Measurements from ENCODE around the gene DNAJC5. TPM values are rescaled to one million over a fixed set of nuclear protein-coding genes. Genes with fewer than 3 reads are reported as not detected.
A peak's percentile ranks its signal among the peaks of the same experiment; 100 is the strongest.
"Not testable (repeated sequence)": the region's sequence is repeated elsewhere in the genome, so short reads cannot be mapped to it uniquely, and the experiment has no call there.

Gene DNAJC5
- total RNA-seq, 2 experiments from 2014 or later = 32.2 to 32.5 TPM

DNA sequence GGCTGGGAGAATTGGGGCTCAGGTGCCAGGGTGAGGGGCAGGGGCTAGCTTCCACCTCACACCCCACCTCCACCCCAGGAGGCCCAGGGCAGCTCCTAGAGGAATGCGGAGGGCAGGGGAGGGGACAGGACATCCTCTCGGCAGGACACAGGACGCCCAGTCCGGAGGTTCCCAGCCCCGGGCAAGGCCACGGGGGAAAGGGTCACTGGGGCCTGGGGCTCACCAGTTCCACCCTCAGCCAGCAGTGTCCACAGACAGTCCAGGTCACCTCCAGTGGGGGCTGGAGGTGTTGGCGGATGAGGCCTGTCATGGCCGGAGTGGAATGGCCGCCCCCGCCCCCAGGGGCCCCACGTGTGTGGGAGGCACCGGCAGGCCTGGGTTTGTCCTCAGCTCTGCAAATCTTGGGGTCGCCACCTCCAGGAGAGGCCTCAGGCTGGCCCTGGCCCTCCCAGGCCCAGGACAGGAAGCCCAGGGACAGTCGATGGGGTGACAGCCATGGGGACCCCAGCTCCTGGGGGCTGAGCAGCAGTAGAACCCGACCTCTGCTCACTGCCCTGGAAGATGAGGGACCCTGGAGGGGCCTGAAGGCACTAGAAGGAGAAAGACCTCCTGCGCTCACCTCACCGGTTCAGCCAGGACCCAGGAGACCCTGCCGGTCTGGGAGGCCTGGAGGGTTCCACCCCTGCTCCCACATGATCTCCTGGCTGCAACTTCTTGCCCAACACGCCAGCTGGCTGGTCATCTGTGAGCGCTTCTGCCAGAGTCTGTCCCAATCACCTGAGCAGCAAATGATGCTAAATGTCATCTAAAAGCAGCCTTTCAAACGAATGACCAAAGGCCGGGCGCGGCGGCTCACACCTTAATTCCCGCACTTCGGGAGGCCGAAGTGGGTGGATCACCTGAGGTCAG is 46.7 kb upstream of the DNAJC5 start:
- TF ChIP-seq, protein P1, sequence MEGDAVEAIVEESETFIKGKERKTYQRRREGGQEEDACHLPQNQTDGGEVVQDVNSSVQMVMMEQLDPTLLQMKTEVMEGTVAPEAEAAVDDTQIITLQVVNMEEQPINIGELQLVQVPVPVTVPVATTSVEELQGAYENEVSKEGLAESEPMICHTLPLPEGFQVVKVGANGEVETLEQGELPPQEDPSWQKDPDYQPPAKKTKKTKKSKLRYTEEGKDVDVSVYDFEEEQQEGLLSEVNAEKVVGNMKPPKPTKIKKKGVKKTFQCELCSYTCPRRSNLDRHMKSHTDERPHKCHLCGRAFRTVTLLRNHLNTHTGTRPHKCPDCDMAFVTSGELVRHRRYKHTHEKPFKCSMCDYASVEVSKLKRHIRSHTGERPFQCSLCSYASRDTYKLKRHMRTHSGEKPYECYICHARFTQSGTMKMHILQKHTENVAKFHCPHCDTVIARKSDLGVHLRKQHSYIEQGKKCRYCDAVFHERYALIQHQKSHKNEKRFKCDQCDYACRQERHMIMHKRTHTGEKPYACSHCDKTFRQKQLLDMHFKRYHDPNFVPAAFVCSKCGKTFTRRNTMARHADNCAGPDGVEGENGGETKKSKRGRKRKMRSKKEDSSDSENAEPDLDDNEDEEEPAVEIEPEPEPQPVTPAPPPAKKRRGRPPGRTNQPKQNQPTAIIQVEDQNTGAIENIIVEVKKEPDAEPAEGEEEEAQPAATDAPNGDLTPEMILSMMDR (IDR thresholded peaks at IDR 0.05) = no peak
- H3K27me3 Mint-ChIP-seq = peaks cover 40% of the 10 kb centered on the region
- H3K4me3 Mint-ChIP-seq = no peak overlapping the region
- no peak for ATAC-seq
- intact Hi-C loops (cut with micrococcal nuclease) = no loop called here
- no peaks in the 10 kb centered on the region for H3K36me3 Mint-ChIP-seq (ENCODE audit: low read depth)
- CTCF ChIA-PET = no interaction called here
- POLR2A ChIA-PET = no interaction called here
- no peaks in the 10 kb centered on the region for H3K9me3 Mint-ChIP-seq
- H3K27ac Mint-ChIP-seq = no peak overlapping the region
- peaks cover 22% of the 10 kb centered on the region for H3K4me1 Mint-ChIP-seq (ENCODE audit: low read depth)
- DNase-seq = no peak

DNA sequence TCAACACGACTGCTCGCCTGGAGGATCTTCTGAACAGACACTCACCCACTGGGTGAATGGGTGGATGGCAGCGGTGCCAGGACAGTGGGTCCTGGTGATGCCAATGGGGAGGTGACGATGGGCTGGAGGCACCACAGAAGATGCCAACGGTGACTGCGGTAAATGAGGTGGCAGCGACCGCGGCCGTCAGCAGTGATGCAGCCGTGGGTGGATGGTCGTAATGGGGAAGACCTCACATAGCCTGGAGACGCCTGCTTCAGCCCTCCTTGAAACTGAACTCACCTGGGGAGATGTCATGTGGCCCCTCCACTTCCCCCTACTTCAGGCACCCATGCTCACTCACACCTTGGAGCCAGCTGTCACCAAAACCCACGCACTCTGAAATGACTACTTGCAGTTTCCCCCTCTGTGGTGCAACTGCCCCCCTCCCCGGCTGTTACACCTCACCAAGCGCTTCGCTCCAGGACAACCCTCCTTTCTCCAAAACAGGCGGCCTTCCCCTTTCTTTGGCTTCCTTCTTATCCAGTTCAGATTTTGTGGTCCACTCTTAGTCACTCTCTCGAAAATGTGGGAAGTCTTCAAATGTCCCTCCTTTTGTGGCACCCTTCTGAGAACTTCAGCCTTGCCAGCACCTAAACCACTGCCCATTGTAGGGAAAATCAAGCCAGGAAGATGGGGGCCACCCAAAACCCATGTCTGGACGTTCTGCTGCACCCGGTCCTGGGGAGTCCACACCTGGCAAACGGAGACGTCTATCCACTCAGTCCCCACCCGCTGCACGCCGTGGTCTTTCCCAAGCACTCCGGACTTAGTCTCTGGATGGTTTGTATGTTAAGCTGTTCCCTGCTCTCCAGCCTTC is 44.0 kb upstream of the DNAJC5 start:
- intact Hi-C loops (cut with micrococcal nuclease) = no loop called here
- POLR2A ChIA-PET = interaction anchor here (0.8 to 1.9 kb wide), 2 partner anchors 12 to 125 kb away, joined by 3 to 5 read pairs; no protein-coding TSS in a partner anchor
- no peaks in the 10 kb centered on the region for H3K36me3 Mint-ChIP-seq (ENCODE audit: low read depth)
- H3K27ac Mint-ChIP-seq = no peak overlapping the region
- TF ChIP-seq, protein P1 (IDR thresholded peaks at IDR 0.05) = no peak
- DNase-seq (peak; percentile 90), ATAC-seq (peak; percentile 92)
- H3K9me3 Mint-ChIP-seq = no peaks in the 10 kb centered on the region
- H3K4me1 Mint-ChIP-seq (ENCODE audit: low read depth) = peaks cover 19% of the 10 kb centered on the region
- H3K4me3 Mint-ChIP-seq = no peak overlapping the region
- CTCF ChIA-PET = interaction anchor here (0.7 to 1.2 kb wide), 4 partner anchors 12 to 313 kb away, joined by 3 to 4 read pairs (median 3); no protein-coding TSS in a partner anchor
- H3K27me3 Mint-ChIP-seq = peaks cover 21% of the 10 kb centered on the region

DNA sequence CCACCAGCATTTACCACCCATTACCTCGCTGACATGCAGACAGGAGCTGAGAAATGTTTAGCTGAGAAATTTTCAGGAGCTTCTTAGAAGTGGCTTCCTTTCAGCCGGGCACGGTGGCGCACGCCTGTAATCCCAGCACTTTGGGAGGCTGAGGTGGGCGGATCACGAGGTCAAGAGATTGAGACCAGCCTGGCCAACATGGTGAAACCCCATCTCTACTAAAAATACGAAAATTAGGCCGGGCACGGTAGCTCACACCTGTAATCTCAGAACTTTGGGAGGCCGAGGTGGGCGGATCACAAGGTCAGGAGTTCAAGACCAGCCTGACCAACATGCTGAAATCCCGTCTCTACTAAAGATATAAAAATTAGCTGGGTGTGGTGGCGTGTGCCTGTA is 43.4 kb upstream of the DNAJC5 start:
- POLR2A ChIA-PET = interaction anchor here (0.7 to 1.9 kb wide), 4 partner anchors 9 to 124 kb away, joined by 3 to 5 read pairs (median 4); no protein-coding TSS in a partner anchor
- intact Hi-C loops (cut with micrococcal nuclease); H3K4me3 Mint-ChIP-seq: not testable (repeated sequence)

DNA sequence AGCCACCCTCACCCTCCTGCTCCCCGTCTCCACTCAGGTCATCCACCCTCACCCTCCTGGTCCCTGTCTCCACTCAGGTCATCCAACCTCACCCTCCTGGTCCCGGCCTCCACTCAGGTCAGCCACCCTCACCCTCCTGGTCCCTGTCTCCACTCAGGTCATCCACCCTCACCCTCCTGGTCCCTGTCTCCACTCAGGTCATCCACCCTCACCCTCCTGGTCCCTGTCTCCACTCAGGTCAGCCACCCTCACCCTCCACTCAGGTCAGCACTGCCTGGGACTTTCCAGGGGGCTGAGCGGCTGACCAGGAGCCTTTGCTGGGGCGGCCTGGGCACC is 41.2 kb upstream of the DNAJC5 start:
- intact Hi-C loops (cut with micrococcal nuclease); H3K4me3 Mint-ChIP-seq; H3K27ac Mint-ChIP-seq; CTCF ChIA-PET; H3K36me3 Mint-ChIP-seq (ENCODE audit: low read depth); H3K9me3 Mint-ChIP-seq; DNase-seq; ATAC-seq: not testable (repeated sequence)
- Mint-ChIP-seq H3K27me3 (peaks cover 14% of the 10 kb centered on the region), H3K4me1 (ENCODE audit: low read depth) (peaks cover 32% of the 10 kb centered on the region)
- POLR2A ChIA-PET = interaction anchor here (0.6 kb wide), 1 partner anchor 12 kb away, joined by 3 read pairs; no protein-coding TSS in a partner anchor

More for the DNA sequence above, 43.4 kb upstream of the DNAJC5 start:
- Mint-ChIP-seq H3K27me3 (peaks cover 19% of the 10 kb centered on the region), H3K4me1 (ENCODE audit: low read depth) (peaks cover 16% of the 10 kb centered on the region)
- CTCF ChIA-PET = interaction anchor here (0.7 to 1.2 kb wide), 4 partner anchors 12 to 314 kb away, joined by 3 to 4 read pairs (median 3); no protein-coding TSS in a partner anchor
- H3K9me3 Mint-ChIP-seq; H3K36me3 Mint-ChIP-seq (ENCODE audit: low read depth); H3K27ac Mint-ChIP-seq; DNase-seq; ATAC-seq: not testable (repeated sequence)

DNA sequence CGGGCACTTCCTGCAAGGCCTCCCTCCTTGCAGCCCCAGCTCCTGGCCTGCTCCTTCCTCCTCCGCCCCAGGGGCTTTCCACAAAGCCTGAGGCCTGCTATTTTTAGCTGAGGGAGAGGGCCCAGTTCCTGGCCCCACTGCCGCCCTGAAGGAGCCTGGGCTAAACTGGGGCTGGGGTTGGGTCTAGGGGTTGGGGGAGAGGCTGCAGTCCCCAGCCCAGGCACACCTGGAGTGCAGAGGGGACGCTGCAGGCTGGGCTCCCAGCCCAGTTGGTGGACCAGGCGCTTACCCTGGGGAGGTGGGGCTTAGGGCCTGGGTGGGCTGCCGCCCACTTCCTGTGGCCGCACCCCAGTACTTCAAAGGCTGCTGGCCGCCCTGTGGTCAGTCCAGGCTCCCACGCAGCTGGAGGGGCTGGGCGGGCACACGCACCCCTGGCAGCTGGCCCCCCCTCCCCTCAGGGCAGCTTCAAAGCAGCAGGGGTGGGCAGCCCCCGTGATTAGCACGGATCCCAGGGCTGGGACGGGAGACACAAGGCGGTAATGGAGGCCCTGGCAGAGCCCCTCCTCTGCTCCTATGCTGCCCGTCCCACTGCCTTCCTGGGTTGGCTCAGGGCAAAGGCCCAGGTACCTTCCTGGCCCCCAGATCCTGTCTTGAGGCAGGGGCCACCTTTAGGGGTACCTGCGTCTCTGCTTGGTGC is 40.7 kb upstream of the DNAJC5 start:
- Mint-ChIP-seq H3K36me3 (ENCODE audit: low read depth) (no peaks in the 10 kb centered on the region), H3K4me3 (no peak overlapping the region), H3K27ac (no peak overlapping the region), H3K27me3 (peaks cover 12% of the 10 kb centered on the region), H3K9me3 (no peaks in the 10 kb centered on the region), H3K4me1 (ENCODE audit: low read depth) (peaks cover 37% of the 10 kb centered on the region)
- TF ChIP-seq, protein P1 (IDR thresholded peaks at IDR 0.05) = no peak
- ChIA-PET POLR2A (interaction anchor here (0.6 to 1.0 kb wide), 2 partner anchors 12 to 227 kb away, joined by 3 read pairs; partner anchors contain the start of gene GMEB2), CTCF (interaction anchor here (1.5 kb wide), 1 partner anchor 11 kb away, joined by 5 read pairs; the partner anchor contains the start of gene TPD52L2)
- DNase-seq = no peak
- no peak for ATAC-seq
- intact Hi-C loops (cut with micrococcal nuclease) = no loop called here

All from activated CD8-positive, alpha-beta T cell treated with anti-CD3 and anti-CD28 coated beads for 36 hours (primary cell).